Osteocyte (in vitro differentiated cells): ENCODE data around the gene RYK. TPM values are rescaled to one million over a fixed set of nuclear protein-coding genes. Genes with fewer than 3 reads are reported as not detected.

ENCODE experiments used
- DNase-seq: peaks from one replicate; pipeline ENCODE4 v3.0.0; 2021; ENCODE audit warnings: mixed read lengths; ENCODE audit not compliant: unreplicated experiment; ENCODE audit errors: extremely low spot score
- H3K27ac Mint-ChIP-seq: one replicate; pipeline ENCODE4 v1.8.0; 2021; ENCODE audit warnings: mild to moderate bottlenecking, mixed read lengths; ENCODE audit not compliant: unreplicated experiment
- H3K27me3 Mint-ChIP-seq: one replicate; pipeline ENCODE4 v1.8.0; 2021; ENCODE audit warnings: mixed read lengths; ENCODE audit not compliant: unreplicated experiment
- H3K36me3 Mint-ChIP-seq: one replicate; pipeline ENCODE4 v1.8.0; 2021; ENCODE audit warnings: mixed read lengths; ENCODE audit not compliant: unreplicated experiment
- H3K4me1 Mint-ChIP-seq: one replicate; pipeline ENCODE4 v1.8.0; 2021; ENCODE audit warnings: mixed read lengths; ENCODE audit not compliant: unreplicated experiment
- H3K4me3 Mint-ChIP-seq: one replicate; pipeline ENCODE4 v1.8.0; 2021; ENCODE audit warnings: mild to moderate bottlenecking, moderate library complexity, mixed read lengths; ENCODE audit not compliant: unreplicated experiment
- H3K9me3 Mint-ChIP-seq: one replicate; pipeline ENCODE4 v1.8.0; 2021; ENCODE audit warnings: mixed read lengths; ENCODE audit not compliant: unreplicated experiment
- CTCF ChIP-seq: fragments of 200-600 bp; sonication (generic); IDR thresholded peaks from 2 replicates; pipeline ENCODE4 v1.5.0; 2021; ENCODE audit warnings: antibody characterized with exemption, mild to moderate bottlenecking, moderate library complexity
- total RNA-seq: library from RNA; stranded (reverse); gene quantifications from 2 replicates; pipeline ENCODE4 v1.2.1, GENCODE V29; 2021

The RYK gene
- total RNA-seq, 1 donor from 2014 or later, result 70.7 TPM

- H3K27ac Mint-ChIP-seq, result peak overlapping the region; percentile 84
- H3K9me3 Mint-ChIP-seq, result no peaks in the 10 kb centered on the region
- H3K27me3 Mint-ChIP-seq, result no peaks in the 10 kb centered on the region
- peak; percentile 85 for DNase-seq
- peak overlapping the region; percentile 80 for H3K4me3 Mint-ChIP-seq
- H3K36me3 Mint-ChIP-seq, result no peaks in the 10 kb centered on the region
- H3K4me1 Mint-ChIP-seq, result peaks cover 55% of the 10 kb centered on the region
- no peak for TF ChIP-seq CTCF
Measured at GRCh38 chr3:134249935-134250716, 533 bp downstream of the RYK start.

GRCh38 chr3:134249296-134249841 lies 1.3 kb downstream of the RYK start:
- no peak for DNase-seq
- peak; percentile 18 for TF ChIP-seq CTCF
- Mint-ChIP-seq H3K27ac (peak overlapping the region; percentile 84), H3K27me3 (no peaks in the 10 kb centered on the region), H3K4me1 (peaks cover 61% of the 10 kb centered on the region), H3K4me3 (peak overlapping the region; percentile 80), H3K36me3 (no peaks in the 10 kb centered on the region), H3K9me3 (no peaks in the 10 kb centered on the region)

- TF ChIP-seq CTCF, result no peak
- H3K4me3 Mint-ChIP-seq, result no peak overlapping the region
- H3K27me3 Mint-ChIP-seq, result no peaks in the 10 kb centered on the region
- peak overlapping the region; percentile 29 for H3K27ac Mint-ChIP-seq
- H3K9me3 Mint-ChIP-seq, result no peaks in the 10 kb centered on the region
- DNase-seq, result no peak
- no peaks in the 10 kb centered on the region for H3K36me3 Mint-ChIP-seq
- H3K4me1 Mint-ChIP-seq, result peaks cover 72% of the 10 kb centered on the region
Measured at GRCh38 chr3:134244921-134245320, 5.7 kb downstream of the RYK start.

- H3K9me3 Mint-ChIP-seq, result no peaks in the 10 kb centered on the region
- no peak overlapping the region for H3K4me3 Mint-ChIP-seq
- no peak for DNase-seq
- H3K27me3 Mint-ChIP-seq, result no peaks in the 10 kb centered on the region
- H3K4me1 Mint-ChIP-seq, result peaks cover 71% of the 10 kb centered on the region
- no peak for TF ChIP-seq CTCF
- peak overlapping the region; percentile 61 for H3K27ac Mint-ChIP-seq
- no peaks in the 10 kb centered on the region for H3K36me3 Mint-ChIP-seq
Measured at GRCh38 chr3:134242649-134243617, 7.7 kb downstream of the RYK start.
